GM18507 (cell line): ENCODE measurements around the gene GPSM1.
"Not testable (repeated sequence)": the region's sequence is repeated elsewhere in the genome, so short reads cannot be mapped to it uniquely, and the experiment has no call there.

ENCODE experiments used
- DNase-seq: peaks from one replicate; pipeline ENCODE4 v3.0.0; 2011; ENCODE audit warnings: low read depth; ENCODE audit not compliant: insufficient read length; ENCODE audit errors: extremely low spot score
- FAIRE-seq: peaks from 2 replicates; lab custom pipeline; 2011; peaks lifted over from hg19 to GRCh38; lab: Jason Lieb, UNC

Gene GPSM1

GRCh38 chr9:136314056-136314416 is 13.3 kb upstream of the GPSM1 start:
- no peak for FAIRE-seq
- DNase-seq: no peak

- FAIRE-seq (no peak), DNase-seq (no peak)
Observed at GRCh38 chr9:136314944-136315343, 12.4 kb upstream of the GPSM1 start.

GRCh38 chr9:136316271-136316751 is 11.0 kb upstream of the GPSM1 start:
- no peak for FAIRE-seq
- no peak for DNase-seq

- DNase-seq: no peak
Observed at GRCh38 chr9:136316896-136317676, 10.3 kb upstream of the GPSM1 start.

GRCh38 chr9:136317695-136318094 is 9.6 kb upstream of the GPSM1 start:
- DNase-seq (no peak), FAIRE-seq (no peak)

More at GRCh38 chr9:136316896-136317676, 10.3 kb upstream of the GPSM1 start:
- FAIRE-seq: no peak

- DNase-seq (no peak), FAIRE-seq (no peak)
Observed at GRCh38 chr9:136318111-136318775, 9.1 kb upstream of the GPSM1 start.

- no peak for DNase-seq
- no peak for FAIRE-seq
Observed at GRCh38 chr9:136318776-136319241, 8.5 kb upstream of the GPSM1 start.

- DNase-seq, FAIRE-seq: not testable (repeated sequence)
Observed at GRCh38 chr9:136319244-136319643, 8.1 kb upstream of the GPSM1 start.

- FAIRE-seq, DNase-seq: not testable (repeated sequence)
Observed at GRCh38 chr9:136319955-136320354, 7.4 kb upstream of the GPSM1 start.

- DNase-seq, FAIRE-seq: not testable (repeated sequence)
Observed at GRCh38 chr9:136320972-136321371, 6.4 kb upstream of the GPSM1 start.

GRCh38 chr9:136321561-136321960 is 5.8 kb upstream of the GPSM1 start:
- DNase-seq (no peak), FAIRE-seq (no peak)

- DNase-seq (no peak), FAIRE-seq (no peak)
Observed at GRCh38 chr9:136322756-136323330, 4.5 kb upstream of the GPSM1 start.

- DNase-seq: no peak
Observed at GRCh38 chr9:136323371-136323789, 4.0 kb upstream of the GPSM1 start.

GRCh38 chr9:136324501-136325300 is 2.6 kb upstream of the GPSM1 start:
- no peak for DNase-seq

More at GRCh38 chr9:136323371-136323789, 4.0 kb upstream of the GPSM1 start:
- no peak for FAIRE-seq

GRCh38 chr9:136325358-136325757 is 2.0 kb upstream of the GPSM1 start:
- DNase-seq (no peak), FAIRE-seq (no peak)

More at GRCh38 chr9:136324501-136325300, 2.6 kb upstream of the GPSM1 start:
- FAIRE-seq: no peak

- no peak for FAIRE-seq
- DNase-seq: no peak
Observed at GRCh38 chr9:136326061-136326760, 1.1 kb upstream of the GPSM1 start.

GRCh38 chr9:136326761-136327303 is 507 bp upstream of the GPSM1 start:
- no peak for FAIRE-seq
- no peak for DNase-seq

GRCh38 chr9:136328011-136328621 is 777 bp downstream of the GPSM1 start:
- DNase-seq (no peak), FAIRE-seq (no peak)
